MG63 (cell line): ENCODE measurements around the gene SLC37A4. TPM values are rescaled to one million over a fixed set of nuclear protein-coding genes. Genes with fewer than 3 reads are reported as not detected.
"Not testable (repeated sequence)": the region's sequence is repeated elsewhere in the genome, so short reads cannot be mapped to it uniquely, and the experiment has no call there.

Source experiments
- DNase-seq: peaks from one replicate; pipeline ENCODE4 v3.0.0-alpha.2; 2020
- H3K27me3 ChIP-seq: fragments of 250-450 bp; sonication (Bioruptor Pico); 2 replicates; pipeline ENCODE4 v1.5.1; 2020; ENCODE audit warnings: mild to moderate bottlenecking, moderate library complexity
- H3K36me3 ChIP-seq: fragments of 250-450 bp; sonication (Bioruptor Pico); 2 replicates; pipeline ENCODE4 v1.5.1; 2020; ENCODE audit warnings: mild to moderate bottlenecking, moderate library complexity
- H3K4me3 ChIP-seq: fragments of 250-450 bp; sonication (Bioruptor Pico); 2 replicates; pipeline ENCODE4 v1.5.1; 2020; ENCODE audit warnings: mild to moderate bottlenecking, moderate library complexity
- H3K9me3 ChIP-seq: fragments of 250-450 bp; sonication (Bioruptor Pico); 2 replicates; pipeline ENCODE4 v1.5.1; 2020; ENCODE audit warnings: mild to moderate bottlenecking, moderate library complexity
- total RNA-seq: library from RNA; depleted of rRNA; stranded (reverse); fragments of >200 nt; shearing (Covaris generic); gene quantifications from 2 replicates; pipeline ENCODE4 v1.2.3, GENCODE V29; 2014; ENCODE audit warnings: low replicate concordance

The SLC37A4 gene
- total RNA-seq, 1 experiment from 2014 or later, result 2.6 TPM

DNA sequence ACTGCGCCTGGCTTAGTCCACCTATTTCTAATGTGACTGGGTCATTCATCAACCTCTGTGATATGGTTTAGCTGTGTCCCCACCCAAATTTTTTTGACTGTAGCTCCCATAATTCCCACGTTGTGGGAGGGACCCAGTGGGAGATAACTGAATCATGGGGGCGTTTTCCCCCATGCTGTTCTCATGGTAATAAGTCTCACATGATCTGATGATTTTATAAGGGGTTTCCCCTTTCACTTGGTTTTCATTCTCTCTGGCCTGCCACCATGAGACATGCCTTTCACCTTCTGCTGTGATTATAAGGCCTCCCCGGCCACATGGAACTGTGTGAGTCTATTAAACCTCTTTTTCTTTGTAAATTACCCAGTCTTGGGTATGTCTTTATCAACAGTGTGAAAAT lies 24.0 kb downstream of the SLC37A4 start:
- Histone ChIP-seq H3K9me3 (no peaks in the 10 kb centered on the region), H3K27me3 (no peaks in the 10 kb centered on the region), H3K4me3 (no peak overlapping the region), H3K36me3 (peaks cover 31% of the 10 kb centered on the region)
- no peak for DNase-seq

DNA sequence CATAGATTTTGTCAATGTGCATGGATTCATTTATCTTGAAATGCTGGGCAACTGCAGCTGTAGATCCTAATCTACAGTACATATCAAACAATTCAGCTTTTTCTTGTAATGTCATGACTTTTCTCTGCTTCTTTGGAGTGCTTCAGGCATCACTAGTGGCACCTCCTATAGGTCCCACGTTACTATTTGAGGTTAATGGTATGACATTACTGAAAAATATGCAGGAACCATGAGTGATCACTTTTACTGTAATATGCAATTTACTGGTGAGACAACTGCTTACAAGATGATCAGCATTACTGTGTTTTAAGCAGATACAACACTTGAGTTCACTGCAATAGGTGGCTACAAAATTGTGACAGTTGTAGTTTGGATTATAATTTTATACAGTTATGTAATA lies 29.8 kb downstream of the SLC37A4 start:
- Histone ChIP-seq H3K4me3 (no peak overlapping the region), H3K36me3 (peaks cover 37% of the 10 kb centered on the region), H3K9me3 (no peaks in the 10 kb centered on the region), H3K27me3 (no peaks in the 10 kb centered on the region)
- DNase-seq, result no peak

DNA sequence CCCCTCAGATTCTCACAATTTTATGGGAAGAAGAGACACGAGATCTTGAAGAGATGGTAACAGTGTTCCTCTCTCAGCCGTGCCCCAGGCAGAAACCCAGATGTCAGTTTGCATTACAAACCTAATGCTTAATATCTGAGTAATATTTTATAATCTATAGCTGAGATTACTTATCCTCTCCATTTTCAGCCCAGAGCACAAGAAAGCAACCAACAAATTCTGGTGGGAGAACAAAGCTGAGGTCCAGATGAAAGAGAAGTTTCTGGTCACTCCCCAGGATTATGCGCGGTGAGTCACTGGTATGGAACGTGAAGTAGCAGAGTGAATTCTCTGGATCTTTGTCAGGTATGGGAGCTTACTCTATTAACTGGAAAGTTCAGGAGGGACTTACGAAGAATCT lies 31.9 kb downstream of the SLC37A4 start:
- no peaks in the 10 kb centered on the region for H3K9me3 ChIP-seq
- DNase-seq, result peak; percentile 65
- no peaks in the 10 kb centered on the region for H3K27me3 ChIP-seq

DNA sequence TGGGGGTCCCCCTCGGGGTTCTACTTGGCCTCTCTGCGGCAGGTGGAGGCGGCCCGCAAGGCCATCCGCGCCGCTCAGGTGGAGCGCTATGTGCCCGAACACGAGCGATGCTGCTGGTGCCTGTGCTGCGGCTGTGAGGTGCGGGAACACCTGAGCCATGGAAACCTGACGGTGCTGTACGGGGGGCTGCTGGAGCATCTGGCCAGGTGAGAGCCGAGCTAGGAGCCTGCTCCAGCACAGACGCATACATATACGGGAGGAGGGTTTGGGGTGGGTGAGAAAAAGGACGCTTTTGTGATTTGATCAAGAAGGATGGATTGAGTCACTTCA lies 32.3 kb downstream of the SLC37A4 start:
- H3K9me3 ChIP-seq, result no peaks in the 10 kb centered on the region
- peak overlapping the region; percentile 92 for H3K4me3 ChIP-seq
- DNase-seq, result no peak
- H3K36me3 ChIP-seq, result peaks cover 31% of the 10 kb centered on the region
- H3K27me3 ChIP-seq, result no peaks in the 10 kb centered on the region

More for the DNA sequence above, 31.9 kb downstream of the SLC37A4 start:
- peak overlapping the region; percentile 92 for H3K4me3 ChIP-seq
- peaks cover 31% of the 10 kb centered on the region for H3K36me3 ChIP-seq

DNA sequence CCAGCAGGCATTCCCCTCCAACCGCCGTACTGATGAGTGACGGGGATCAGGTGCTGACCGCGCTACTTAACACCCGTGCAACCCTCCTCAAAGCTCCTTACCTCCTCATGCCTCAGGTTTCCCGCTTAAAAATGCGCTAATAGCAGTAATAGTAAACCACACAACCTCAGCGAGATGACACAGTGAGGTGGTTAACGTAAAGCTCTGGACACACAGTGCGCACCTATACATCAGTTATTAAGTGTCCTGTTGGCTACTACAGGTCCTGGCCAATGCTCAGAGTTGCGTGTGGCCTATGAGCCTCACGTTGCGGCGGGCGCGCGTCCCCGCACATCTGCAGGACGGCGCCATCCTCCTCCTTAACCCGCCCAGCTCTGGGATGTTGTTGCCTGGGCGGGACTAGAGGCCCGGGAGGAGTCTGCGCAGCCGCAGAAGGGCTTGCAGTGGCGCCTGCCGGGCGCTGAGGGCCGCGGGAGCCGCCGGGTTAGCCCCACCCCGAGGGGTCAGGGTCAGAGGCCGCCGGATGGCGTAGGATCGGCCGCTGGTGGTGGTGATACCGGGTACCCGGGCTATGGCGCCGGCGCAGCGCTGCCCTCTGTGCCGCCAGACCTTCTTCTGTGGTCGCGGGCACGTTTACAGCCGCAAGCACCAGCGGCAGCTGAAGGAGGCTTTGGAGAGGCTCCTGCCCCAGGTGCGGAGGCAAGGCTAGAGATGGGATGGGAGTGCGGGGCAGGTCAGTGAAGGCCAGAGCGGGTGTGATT lies 32.9 kb downstream of the SLC37A4 start, which contains the start of gene CENATAC:
Gene CENATAC, plus strand, starts transcription at position 512 of the 761 bp plus-strand sequence. Its CDS starts 60 bp downstream, at position 572.
- Histone ChIP-seq H3K36me3 (peaks cover 31% of the 10 kb centered on the region), H3K4me3 (peak within 1 kb of the TSS; percentile 92), H3K9me3 (no peaks in the 10 kb centered on the region), H3K27me3 (no peaks in the 10 kb centered on the region)
- peak; percentile 94 for DNase-seq

DNA sequence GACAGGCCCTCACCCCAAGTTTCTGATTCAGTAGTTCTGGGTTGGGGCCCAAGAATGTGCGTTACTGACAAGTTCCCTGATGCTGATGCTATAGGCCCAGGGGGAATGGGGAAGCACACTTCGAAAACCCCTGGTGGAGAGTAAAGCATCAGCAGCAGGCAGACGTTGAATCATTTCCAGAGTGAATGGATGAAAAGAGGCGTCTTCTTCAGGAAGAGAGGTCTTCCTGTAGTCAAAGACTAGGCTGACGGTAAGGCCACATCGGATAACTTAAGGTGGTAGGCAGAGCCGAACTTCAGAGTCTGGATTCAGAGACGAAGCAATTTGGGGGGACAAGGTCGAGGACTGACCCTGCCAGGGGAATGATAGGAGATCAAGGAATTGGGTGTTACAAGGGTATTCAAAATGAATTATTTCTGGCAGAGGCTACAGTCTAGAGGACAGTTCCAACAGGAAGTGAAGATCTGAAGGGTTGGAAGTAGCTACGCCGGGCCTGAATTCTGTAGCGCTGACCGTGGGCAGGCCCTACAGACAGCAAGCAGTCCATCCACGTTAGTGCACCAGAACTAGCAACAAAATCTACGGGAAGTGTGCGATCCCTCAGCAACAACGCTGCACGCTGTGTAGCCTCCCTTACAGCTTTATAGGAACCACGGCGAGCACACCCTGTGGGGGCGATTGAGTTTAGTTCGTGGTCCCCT lies 33.6 kb downstream of the SLC37A4 start:
- H3K27me3 ChIP-seq, result no peaks in the 10 kb centered on the region
- H3K36me3 ChIP-seq, result peaks cover 29% of the 10 kb centered on the region
- H3K9me3 ChIP-seq, result no peaks in the 10 kb centered on the region
- peak overlapping the region; percentile 92 for H3K4me3 ChIP-seq
- DNase-seq, result peak; percentile 38

DNA sequence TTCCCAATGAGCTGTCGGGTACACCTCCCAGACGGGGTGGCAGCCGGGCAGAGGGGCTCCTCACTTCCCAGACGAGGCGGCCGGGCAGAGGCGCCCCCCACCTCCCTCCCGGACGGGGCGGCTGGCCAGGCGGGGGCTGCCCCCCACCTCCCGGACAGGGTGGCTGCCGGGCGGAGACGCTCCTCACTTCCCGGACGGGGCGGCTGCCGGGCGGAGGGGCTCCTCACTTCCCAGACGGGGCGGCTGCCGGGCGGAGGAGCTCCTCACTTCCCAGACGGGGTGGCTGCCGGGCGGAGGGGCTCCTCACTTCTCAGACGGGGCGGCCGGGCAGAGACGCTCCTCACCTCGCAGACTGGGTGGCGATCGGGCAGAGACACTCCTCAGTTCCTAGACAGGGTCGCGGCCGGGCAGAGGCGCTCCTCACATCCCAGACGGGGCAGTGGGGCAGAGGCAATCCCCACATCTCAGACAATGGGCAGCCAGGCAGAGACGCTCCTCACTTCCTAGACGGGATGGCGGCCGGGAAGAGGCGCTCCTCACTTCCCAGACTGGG lies 39.1 kb downstream of the SLC37A4 start:
- not testable (repeated sequence) for H3K36me3 ChIP-seq, H3K4me3 ChIP-seq, H3K9me3 ChIP-seq, H3K27me3 ChIP-seq, DNase-seq

DNA sequence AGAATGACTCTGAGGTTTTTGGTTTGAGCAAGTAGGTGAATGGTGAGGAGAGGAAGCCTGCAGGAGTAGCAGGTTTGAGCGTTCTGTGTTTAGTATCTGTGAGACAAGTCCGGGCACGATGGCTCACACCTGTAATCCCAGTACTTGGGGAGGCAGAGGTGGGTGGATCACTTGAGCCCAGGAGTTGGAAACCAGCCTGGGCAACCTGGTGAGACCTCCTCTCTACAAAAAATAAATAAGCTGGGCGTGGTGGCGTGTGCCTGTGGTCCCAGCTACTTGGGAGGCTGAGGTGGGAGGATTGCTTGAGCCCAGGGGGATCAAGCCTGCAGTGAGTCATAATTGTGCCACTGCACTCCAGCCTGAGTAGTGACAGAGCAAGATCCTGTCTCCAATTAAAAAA lies 42.4 kb downstream of the SLC37A4 start:
- DNase-seq, result no peak
- no peaks in the 10 kb centered on the region for H3K9me3 ChIP-seq
- no peak overlapping the region for H3K4me3 ChIP-seq
- H3K27me3 ChIP-seq, result no peaks in the 10 kb centered on the region
- H3K36me3 ChIP-seq, result no peaks in the 10 kb centered on the region

DNA sequence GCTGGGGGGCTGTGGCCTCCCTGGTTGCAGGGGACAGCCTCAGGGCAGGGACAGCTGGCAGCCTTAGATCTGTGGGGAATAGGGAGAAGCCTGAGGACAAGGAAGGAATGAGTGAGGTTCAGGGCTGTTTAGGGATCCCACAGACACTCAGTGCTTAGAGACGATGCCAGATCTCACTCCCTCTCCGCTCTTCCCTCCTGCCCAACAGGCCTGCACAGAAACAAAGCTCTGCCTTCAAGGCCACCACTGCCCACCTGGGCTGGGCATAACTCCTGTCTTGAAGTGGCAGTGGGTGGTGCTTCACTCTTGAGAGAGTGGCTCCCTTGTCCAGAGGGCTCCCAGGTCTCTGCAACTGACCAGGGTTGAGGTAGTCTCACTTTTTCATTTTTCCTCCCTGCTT lies 45.9 kb downstream of the SLC37A4 start:
- Histone ChIP-seq H3K36me3 (no peaks in the 10 kb centered on the region), H3K9me3 (no peaks in the 10 kb centered on the region), H3K27me3 (no peaks in the 10 kb centered on the region), H3K4me3 (no peak overlapping the region)
- no peak for DNase-seq

DNA sequence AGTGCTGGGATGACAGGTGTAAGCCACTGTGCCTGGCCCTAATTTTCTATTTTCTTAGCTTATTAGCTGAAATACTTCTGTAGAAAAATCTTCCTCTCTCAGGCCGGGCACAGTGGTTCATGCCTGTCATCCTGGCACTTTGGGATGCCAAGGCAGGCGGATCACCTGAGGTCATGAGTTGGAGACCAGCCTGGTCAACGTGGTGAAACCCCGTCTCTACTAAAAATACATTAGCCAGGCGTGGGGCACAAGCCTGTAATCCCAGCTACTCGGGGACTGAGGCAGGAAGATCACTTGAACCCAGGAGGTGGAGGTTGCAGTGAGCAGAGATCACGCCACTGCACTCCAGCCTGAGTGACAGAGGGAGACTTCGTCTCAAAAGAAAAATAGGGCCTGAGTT lies 46.3 kb downstream of the SLC37A4 start:
- not testable (repeated sequence) for H3K4me3 ChIP-seq, H3K9me3 ChIP-seq, H3K27me3 ChIP-seq, H3K36me3 ChIP-seq, DNase-seq

DNA sequence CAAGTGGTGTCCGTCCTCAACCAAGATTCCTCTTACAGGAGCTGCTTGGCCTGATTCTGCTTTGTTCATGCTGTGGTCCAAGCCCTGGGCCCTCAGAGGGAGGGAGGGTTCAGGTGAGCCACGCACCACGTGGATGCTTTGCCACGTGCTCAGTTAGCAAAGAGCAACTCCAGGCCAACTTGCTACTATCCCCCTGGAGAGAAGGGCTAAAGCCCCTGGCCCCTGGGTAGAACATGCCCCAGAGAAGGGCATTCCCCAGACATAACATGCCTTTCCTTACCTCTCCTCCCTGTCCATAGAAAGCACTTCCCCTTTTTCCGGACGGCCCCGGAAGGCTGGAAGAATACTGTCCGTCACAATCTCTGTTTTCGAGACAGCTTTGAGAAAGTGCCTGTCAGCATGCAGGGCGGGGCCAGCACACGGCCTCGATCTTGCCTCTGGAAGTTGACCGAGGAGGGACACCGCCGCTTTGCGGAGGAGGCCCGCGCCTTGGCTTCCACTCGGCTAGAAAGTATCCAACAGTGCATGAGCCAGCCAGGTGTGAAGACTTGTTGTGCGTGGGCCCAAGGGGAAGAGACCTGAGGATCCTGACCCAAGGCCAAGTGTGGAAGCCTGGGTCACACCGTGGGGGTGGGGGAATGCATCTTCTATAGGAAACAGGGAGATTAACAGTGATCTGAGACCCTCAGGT lies 50.3 kb downstream of the SLC37A4 start:
- Histone ChIP-seq H3K27me3 (no peaks in the 10 kb centered on the region), H3K4me3 (no peak overlapping the region), H3K9me3 (no peaks in the 10 kb centered on the region; the same call in 1 of the 2 replicates), H3K36me3 (no peaks in the 10 kb centered on the region)
- no peak for DNase-seq

DNA sequence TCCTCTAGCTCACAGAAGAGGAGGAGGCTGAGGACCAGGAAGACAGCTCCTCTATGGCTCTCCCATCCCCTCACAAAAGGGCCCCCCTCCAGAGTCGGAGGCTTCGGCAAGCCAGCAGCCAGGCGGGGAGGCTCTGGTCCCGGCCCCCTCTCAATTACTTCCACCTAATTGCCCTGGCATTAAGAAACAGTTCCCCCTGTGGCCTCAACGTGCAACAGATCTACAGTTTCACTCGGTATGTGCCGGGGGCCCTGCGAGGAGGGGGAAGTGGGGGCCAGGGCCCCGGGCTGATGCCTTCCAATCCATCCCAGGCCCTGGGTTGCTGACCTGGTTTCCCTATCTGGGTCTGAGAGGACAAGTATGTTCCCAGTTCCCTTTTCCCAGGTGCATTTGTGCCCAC lies 51.2 kb downstream of the SLC37A4 start:
- no peak for DNase-seq
- no peaks in the 10 kb centered on the region; the same call in 1 of the 2 replicates for H3K9me3 ChIP-seq
- no peaks in the 10 kb centered on the region for H3K36me3 ChIP-seq
- no peaks in the 10 kb centered on the region for H3K27me3 ChIP-seq
- H3K4me3 ChIP-seq, result no peak overlapping the region

DNA sequence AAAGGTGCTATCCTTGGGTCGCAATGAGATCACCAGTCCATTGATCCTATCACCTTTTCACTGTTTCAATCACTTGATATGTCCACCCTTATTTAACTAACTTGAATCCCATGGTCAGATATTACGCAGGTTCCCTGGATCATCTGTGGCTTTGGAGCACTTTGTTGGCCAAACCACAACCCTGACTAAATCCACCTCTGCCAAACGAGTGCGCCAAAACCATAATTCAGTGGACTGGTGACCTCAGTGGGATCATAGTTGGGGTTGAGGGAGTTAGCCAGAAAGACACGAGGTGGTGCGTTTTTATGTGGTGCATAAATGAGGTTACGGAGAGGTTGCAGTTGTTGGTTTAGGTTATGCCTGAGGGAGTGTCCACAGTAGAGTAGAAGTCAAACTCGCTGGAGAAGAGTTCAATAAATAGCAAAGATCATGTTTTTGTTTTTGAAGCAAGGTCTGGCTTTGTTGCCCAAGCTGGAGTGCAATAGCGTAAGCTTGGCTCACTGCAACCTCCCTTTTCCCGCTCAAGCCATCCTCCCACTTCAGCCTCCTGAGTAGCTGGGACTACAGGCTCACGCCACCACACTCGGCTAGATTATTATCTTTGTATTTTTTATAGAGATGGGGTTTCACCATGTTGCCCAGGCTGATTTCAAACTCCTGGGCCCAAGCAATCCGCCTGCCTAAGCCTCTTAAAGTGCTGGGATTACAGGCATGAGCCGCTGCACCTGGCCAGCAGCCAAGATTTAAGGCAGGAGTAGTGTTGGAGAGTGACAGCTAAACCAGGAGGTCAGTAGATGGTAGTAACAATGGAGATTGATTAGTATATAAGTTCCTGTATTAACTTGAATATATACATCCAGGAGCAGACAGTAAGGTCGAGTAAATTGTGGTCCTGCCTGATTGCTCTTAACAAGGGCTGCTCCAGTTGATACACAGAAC lies 54.6 kb downstream of the SLC37A4 start:
- peak; percentile 83 for DNase-seq
- Histone ChIP-seq H3K36me3 (no peaks in the 10 kb centered on the region), H3K9me3 (no peaks in the 10 kb centered on the region; the same call in 1 of the 2 replicates), H3K4me3 (no peak overlapping the region), H3K27me3 (no peaks in the 10 kb centered on the region)
